ENCODE results near the gene SRPK3. TPM values are rescaled to one million over a fixed set of nuclear protein-coding genes. Genes with fewer than 3 reads are reported as not detected.
"Not testable (repeated sequence)": the region's sequence is repeated elsewhere in the genome, so short reads cannot be mapped to it uniquely, and the experiment has no call there.

SRPK3 gene
- total and polyA plus RNA-seq, 2 donors from 2014 or later, result 0.58 to 1.1 TPM

DNA sequence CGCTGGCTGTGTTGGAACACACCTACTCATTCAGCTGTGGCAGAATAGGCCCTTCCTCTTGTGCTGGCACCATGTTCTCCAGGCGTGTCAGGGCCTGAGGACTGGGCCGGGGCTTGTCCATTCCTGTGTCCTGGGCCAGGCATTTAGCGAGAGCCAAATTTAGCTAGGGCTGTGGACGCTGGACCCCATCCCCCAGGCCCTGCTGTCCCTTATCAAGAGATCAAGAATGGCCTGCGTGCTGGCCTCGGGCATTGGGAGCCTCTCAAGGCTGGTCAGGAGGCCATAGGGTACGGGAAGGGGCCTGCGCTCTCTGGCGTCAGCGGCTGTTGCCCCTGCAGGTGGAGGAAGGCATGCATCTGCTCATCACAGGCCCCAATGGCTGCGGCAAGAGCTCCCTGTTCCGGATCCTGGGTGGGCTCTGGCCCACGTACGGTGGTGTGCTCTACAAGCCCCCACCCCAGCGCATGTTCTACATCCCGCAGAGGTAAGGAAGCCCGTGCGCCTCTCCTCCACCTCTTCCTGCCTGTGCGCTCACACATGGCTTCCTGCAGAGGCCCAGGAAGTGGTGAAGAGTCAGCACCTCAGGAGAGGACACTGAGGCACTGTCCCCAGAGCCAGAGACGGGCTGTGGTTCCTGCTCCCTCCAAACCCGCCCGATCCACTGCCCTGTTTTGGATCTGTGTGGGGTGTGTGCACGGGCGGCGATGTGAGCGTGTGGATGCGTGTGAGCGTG lies 40.9 kb upstream of the SRPK3 start:
- H3K4me1 ChIP-seq (ENCODE audit: control insufficient read depth in 2 of 3, insufficient read depth in 2 of 3, low read depth in 1 of 3, low read length in 3 of 3), result no peaks in the 10 kb centered on the region
- no peak overlapping the region for H3K9ac ChIP-seq (ENCODE audit: low read length in 3 of 3)
- H3K27ac ChIP-seq (ENCODE audit: low read depth in 2 of 2, low read length in 2 of 2), result no peak overlapping the region
- H3K27me3 ChIP-seq (ENCODE audit: control insufficient read depth, insufficient read depth, low read length), result no peaks in the 10 kb centered on the region
- FAIRE-seq, result no peak
- no peak for DNase-seq
- H3K36me3 ChIP-seq (ENCODE audit: control insufficient read depth in 2 of 3, insufficient read depth in 3 of 3, low read length in 3 of 3), result peaks cover 0 to 2% (median 0%) of the 10 kb centered on the region in 3 donors
- intact Hi-C loops (cut with DNase I), result no loop called here
- no peak overlapping the region for H3K4me3 ChIP-seq (ENCODE audit: low read length in 3 of 3)
- TF ChIP-seq, protein P1, sequence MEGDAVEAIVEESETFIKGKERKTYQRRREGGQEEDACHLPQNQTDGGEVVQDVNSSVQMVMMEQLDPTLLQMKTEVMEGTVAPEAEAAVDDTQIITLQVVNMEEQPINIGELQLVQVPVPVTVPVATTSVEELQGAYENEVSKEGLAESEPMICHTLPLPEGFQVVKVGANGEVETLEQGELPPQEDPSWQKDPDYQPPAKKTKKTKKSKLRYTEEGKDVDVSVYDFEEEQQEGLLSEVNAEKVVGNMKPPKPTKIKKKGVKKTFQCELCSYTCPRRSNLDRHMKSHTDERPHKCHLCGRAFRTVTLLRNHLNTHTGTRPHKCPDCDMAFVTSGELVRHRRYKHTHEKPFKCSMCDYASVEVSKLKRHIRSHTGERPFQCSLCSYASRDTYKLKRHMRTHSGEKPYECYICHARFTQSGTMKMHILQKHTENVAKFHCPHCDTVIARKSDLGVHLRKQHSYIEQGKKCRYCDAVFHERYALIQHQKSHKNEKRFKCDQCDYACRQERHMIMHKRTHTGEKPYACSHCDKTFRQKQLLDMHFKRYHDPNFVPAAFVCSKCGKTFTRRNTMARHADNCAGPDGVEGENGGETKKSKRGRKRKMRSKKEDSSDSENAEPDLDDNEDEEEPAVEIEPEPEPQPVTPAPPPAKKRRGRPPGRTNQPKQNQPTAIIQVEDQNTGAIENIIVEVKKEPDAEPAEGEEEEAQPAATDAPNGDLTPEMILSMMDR (IDR thresholded peaks at IDR 0.05; ENCODE audit: borderline replicate concordance, extremely low read depth, insufficient read depth), result no peak
- H3K9me3 ChIP-seq (ENCODE audit: control insufficient read depth in 2 of 3, insufficient read depth in 1 of 3, low read length in 3 of 3), result no peaks in the 10 kb centered on the region

DNA sequence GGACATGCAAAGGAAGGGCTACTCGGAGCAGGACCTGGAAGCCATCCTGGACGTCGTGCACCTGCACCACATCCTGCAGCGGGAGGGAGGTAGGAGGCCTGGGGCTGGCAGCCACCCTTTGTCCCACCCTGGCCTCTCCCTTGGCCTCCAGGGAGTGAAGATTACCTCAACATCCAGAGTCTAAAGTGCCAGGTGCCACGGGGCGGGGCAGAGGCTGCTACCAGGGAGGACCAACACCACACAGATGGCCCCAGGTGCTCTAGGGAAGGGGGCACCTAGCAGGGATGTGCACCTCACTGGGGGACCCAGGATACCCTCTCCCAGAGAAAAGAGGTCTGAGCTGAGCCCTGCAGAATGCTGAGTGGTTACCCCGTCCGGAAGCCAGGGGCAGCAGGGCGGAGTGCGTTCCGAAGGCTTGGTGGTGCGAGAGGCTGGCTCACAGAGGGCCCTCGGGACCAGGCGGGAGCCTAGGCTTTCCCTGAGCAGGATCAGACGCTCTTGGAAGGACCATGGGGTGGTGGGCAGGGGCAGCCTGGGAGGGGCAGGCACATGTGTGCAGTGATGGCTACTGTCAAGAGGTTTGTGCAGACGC lies 40.1 kb upstream of the SRPK3 start:
- intact Hi-C loops (cut with DNase I), result no loop called here
- Histone ChIP-seq H3K9ac (ENCODE audit: low read length in 3 of 3) (no peak overlapping the region), H3K4me1 (ENCODE audit: control insufficient read depth in 2 of 3, insufficient read depth in 2 of 3, low read depth in 1 of 3, low read length in 3 of 3) (no peaks in the 10 kb centered on the region), H3K4me3 (ENCODE audit: low read length in 3 of 3) (no peak overlapping the region), H3K9me3 (ENCODE audit: control insufficient read depth in 2 of 3, insufficient read depth in 1 of 3, low read length in 3 of 3) (no peaks in the 10 kb centered on the region), H3K27me3 (ENCODE audit: control insufficient read depth, insufficient read depth, low read length) (no peaks in the 10 kb centered on the region), H3K36me3 (ENCODE audit: control insufficient read depth in 2 of 3, insufficient read depth in 3 of 3, low read length in 3 of 3) (peaks cover 0 to 2% (median 0%) of the 10 kb centered on the region in 3 donors), H3K27ac (ENCODE audit: low read depth in 2 of 2, low read length in 2 of 2) (no peak overlapping the region)
- TF ChIP-seq, protein P1 (IDR thresholded peaks at IDR 0.05; ENCODE audit: borderline replicate concordance, extremely low read depth, insufficient read depth), result no peak
- FAIRE-seq (no peak), DNase-seq (no peak)

DNA sequence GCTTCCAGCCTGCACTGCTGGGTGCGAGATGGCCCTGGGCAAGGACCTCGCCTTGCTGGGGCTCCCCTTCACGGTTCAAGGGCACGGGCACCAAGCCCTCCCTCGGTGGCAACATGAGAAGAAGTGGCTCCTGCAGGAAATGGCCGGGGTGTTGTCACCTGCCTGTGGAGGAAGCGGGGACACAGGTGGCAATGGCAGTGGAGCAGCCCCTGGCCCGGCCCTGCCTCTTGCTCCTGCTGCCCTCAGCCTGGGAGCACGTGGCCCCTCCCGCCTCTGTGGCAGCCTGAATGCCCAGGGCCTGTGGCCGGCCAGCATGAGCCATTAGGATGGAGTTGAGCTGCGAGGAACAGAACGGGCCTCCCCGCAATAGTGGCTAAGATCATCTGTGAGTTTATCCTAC lies 39.4 kb upstream of the SRPK3 start:
- FAIRE-seq (no peak), DNase-seq (no peak)
- Histone ChIP-seq H3K27me3 (ENCODE audit: control insufficient read depth, insufficient read depth, low read length) (no peaks in the 10 kb centered on the region), H3K9me3 (ENCODE audit: control insufficient read depth in 2 of 3, insufficient read depth in 1 of 3, low read length in 3 of 3) (no peaks in the 10 kb centered on the region), H3K36me3 (ENCODE audit: control insufficient read depth in 2 of 3, insufficient read depth in 3 of 3, low read length in 3 of 3) (peaks cover 0 to 2% (median 0%) of the 10 kb centered on the region in 3 donors), H3K27ac (ENCODE audit: low read depth in 2 of 2, low read length in 2 of 2) (no peak overlapping the region), H3K4me3 (ENCODE audit: low read length in 3 of 3) (no peak overlapping the region), H3K9ac (ENCODE audit: low read length in 3 of 3) (no peak overlapping the region), H3K4me1 (ENCODE audit: control insufficient read depth in 2 of 3, insufficient read depth in 2 of 3, low read depth in 1 of 3, low read length in 3 of 3) (no peaks in the 10 kb centered on the region)
- intact Hi-C loops (cut with DNase I), result no loop called here
- TF ChIP-seq, protein P1 (IDR thresholded peaks at IDR 0.05; ENCODE audit: borderline replicate concordance, extremely low read depth, insufficient read depth), result no peak

DNA sequence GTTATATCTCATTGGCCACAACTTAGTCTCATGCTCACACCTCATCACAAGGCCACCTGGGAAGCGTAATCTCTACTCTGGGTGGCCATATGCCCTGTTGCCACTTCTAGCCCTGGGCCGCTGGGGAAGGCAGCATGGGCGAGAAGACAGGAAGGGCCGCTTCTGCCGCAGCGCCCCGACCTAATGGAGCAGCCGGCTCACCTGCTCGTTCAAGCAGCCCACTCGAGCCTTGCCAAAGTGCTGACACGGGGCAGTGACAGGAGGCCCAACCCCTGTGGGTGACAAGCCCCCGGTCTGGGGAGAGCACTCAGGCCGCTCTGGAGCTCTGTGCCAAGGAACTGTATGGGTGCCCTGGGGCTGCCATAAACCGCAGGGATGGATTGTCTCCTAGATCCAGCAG lies 38.7 kb upstream of the SRPK3 start:
- H3K27ac ChIP-seq (ENCODE audit: low read depth in 2 of 2, low read length in 2 of 2); FAIRE-seq; H3K9ac ChIP-seq (ENCODE audit: low read length in 3 of 3); H3K4me1 ChIP-seq (ENCODE audit: control insufficient read depth in 2 of 3, insufficient read depth in 2 of 3, low read depth in 1 of 3, low read length in 3 of 3); DNase-seq; H3K9me3 ChIP-seq (ENCODE audit: control insufficient read depth in 2 of 3, insufficient read depth in 1 of 3, low read length in 3 of 3); H3K36me3 ChIP-seq (ENCODE audit: control insufficient read depth in 2 of 3, insufficient read depth in 3 of 3, low read length in 3 of 3); intact Hi-C loops (cut with DNase I); H3K4me3 ChIP-seq (ENCODE audit: low read length in 3 of 3); H3K27me3 ChIP-seq (ENCODE audit: control insufficient read depth, insufficient read depth, low read length): not testable (repeated sequence)

DNA sequence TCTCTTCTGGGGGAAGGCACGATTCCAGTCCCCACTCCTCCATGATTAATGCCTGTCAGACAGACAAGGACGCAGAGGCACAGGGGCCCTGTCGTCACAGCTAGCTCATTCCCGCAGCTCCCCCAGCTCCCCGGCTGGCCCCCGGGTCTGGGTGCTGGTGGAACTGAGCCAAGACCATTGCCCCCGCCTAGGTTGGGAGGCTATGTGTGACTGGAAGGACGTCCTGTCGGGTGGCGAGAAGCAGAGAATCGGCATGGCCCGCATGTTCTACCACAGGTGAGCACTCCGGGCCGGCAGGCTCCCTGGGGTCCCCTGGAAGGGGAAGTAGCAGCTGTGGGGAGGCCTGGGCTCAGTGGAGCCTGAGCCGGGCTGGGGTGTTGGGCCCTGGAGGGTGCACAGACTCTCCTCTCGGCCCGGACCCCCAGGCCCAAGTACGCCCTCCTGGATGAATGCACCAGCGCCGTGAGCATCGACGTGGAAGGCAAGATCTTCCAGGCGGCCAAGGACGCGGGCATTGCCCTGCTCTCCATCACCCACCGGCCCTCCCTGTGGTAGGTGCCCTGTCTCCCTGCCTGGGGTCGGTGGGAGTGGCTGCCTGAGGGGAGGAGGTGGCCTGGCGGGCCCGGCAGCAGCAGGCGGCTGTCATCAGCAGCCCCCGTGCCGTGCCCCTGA lies 37.9 kb upstream of the SRPK3 start:
- H3K36me3 ChIP-seq (ENCODE audit: control insufficient read depth in 2 of 3, insufficient read depth in 3 of 3, low read length in 3 of 3); intact Hi-C loops (cut with DNase I); H3K4me1 ChIP-seq (ENCODE audit: control insufficient read depth in 2 of 3, insufficient read depth in 2 of 3, low read depth in 1 of 3, low read length in 3 of 3); H3K9ac ChIP-seq (ENCODE audit: low read length in 3 of 3); H3K9me3 ChIP-seq (ENCODE audit: control insufficient read depth in 2 of 3, insufficient read depth in 1 of 3, low read length in 3 of 3); H3K27me3 ChIP-seq (ENCODE audit: control insufficient read depth, insufficient read depth, low read length); H3K4me3 ChIP-seq (ENCODE audit: low read length in 3 of 3); FAIRE-seq; H3K27ac ChIP-seq (ENCODE audit: low read depth in 2 of 2, low read length in 2 of 2): not testable (repeated sequence)
- peak in 3 of 5 donors; percentile 45 to 76 (median 54) for DNase-seq

All from kidney (tissue), 14 donors.